Stimulated activated CD4-positive, alpha-beta T cell treated with anti-CD3 and anti-CD28 coated beads, TNF-alpha, amount 100 ng/mL, for 1 hour (primary cell): ENCODE results near the gene TKTL1.
"Not testable (repeated sequence)": the region's sequence is repeated elsewhere in the genome, so short reads cannot be mapped to it uniquely, and the experiment has no call there.

ENCODE experiments used
- DNase-seq, 3 donors: peaks; one replicate each; pipeline ENCODE4 v3.0.0-alpha.2; 2020; ENCODE audit warnings: low read depth in 3 of 3, low spot score in 1 of 3

TKTL1 gene

DNA sequence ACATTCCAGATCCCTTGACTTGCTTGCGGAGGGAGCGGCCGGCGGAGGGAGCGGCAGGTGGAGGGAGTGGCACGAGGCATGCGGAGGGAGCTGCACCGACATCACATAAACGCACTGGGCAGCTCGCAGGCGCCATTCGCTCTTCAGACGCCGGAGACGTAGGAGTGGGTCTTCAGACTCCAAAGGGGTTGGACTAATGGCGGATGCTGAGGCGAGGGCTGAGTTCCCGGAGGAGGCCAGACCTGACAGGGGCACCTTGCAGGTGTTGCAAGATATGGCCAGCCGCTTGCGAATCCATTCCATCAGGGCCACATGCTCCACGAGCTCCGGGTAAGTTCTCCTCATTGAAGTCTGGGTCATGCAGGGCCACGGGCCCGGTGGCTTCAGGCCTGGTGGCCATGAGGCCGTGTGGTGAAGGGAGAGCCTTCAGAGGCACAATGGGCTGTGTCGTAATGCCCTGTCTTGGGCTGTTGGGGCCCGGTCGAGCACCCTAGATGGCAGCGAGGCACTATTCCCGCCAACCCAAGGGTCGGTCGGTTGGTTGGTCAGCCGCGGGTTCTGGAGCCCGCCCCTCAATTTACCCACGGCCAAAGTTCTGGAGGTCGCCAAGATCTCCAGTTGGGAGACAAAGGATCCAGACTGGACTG, at the start of gene TKTL1:
TKTL1 (plus strand) TSS at position 132 of the 647 bp plus-strand sequence; CDS start at position 197, 65 bp downstream.
- no peak for DNase-seq

DNA sequence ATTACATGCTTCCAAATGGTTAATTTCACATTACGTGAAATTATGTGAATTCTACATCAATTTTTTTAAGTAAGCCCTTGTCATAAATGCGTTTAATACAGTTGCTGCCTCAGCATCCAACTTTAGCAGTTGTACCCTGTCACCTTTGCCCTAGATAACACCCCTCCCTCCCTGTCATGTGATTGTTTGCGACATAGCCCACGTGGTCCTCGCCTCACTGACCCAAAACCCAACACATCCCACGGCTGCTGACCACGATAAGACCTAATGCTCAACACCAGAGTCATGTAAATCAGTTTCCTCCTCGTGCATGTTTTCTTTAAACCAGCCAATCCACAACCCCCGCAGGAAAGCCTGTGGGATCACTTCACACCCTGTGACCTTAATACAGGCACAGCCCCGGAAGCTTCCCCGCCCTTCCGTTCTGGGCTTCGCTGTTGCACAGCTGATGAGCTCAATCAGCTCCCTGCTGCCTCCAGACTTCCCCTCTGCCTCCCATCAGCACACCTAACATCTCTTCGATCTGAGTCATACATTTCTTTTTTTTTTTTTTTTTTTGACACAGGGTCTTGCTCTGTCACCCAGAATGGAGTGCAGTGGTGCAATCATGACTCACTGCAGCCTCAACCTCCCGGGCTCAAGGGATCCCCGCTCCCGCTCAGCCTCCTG, 48.1 kb upstream of the TKTL1 start:
- DNase-seq, result not testable (repeated sequence)

GRCh38 chrX:154248076-154248475, 47.5 kb upstream of the TKTL1 start:
- DNase-seq, result not testable (repeated sequence)

- not testable (repeated sequence) for DNase-seq
Measured at GRCh38 chrX:154257282-154257681, 38.3 kb upstream of the TKTL1 start, which contains the start of gene OPN1MW3. TSS of gene OPN1MW3 (plus strand) at chrX:154257582. CDS start at chrX:154257620, 38 bp downstream.

- DNase-seq, result not testable (repeated sequence)
Measured at GRCh38 chrX:154258711-154259110, 36.9 kb upstream of the TKTL1 start.

- DNase-seq, result not testable (repeated sequence)
Measured at GRCh38 chrX:154263072-154263471, 32.5 kb upstream of the TKTL1 start.

- DNase-seq, result not testable (repeated sequence)
Measured at GRCh38 chrX:154269245-154269644, 26.4 kb upstream of the TKTL1 start.

GRCh38 chrX:154284489-154285338, 10.9 kb upstream of the TKTL1 start:
- DNase-seq, result not testable (repeated sequence)

- not testable (repeated sequence) for DNase-seq
Measured at GRCh38 chrX:154286406-154286805, 9.2 kb upstream of the TKTL1 start.

GRCh38 chrX:154294791-154295574, 612 bp upstream of the TKTL1 start, which contains the start of gene TEX28:
TSS of gene TEX28 (minus strand) at chrX:154295124. CDS start at chrX:154292117, 3,007 bp downstream.
- no peak for DNase-seq

DNA sequence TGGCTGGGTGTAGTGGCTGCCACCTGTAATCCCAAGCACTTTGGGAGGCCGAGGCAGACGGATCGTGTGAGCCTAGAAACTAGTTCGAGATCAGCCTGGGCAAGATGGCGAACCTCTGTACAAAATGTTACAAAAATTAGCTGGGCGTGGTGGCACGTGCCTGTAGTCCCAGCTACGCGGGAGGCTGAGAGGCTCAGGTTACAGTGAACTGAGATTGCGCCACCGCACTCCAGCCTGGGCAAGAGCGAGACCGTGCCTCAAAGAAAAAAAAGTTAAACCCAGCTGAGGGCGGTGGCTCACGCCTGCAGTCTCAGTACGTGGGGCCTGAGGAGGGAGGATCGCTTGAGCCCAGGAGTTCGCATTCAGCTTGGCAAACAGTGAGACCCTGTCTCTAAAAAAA, 1.1 kb downstream of the TKTL1 start:
- no peak for DNase-seq

- DNase-seq, result no peak
Measured at GRCh38 chrX:154298312-154298711, 2.7 kb downstream of the TKTL1 start.

- DNase-seq, result no peak
Measured at GRCh38 chrX:154300816-154301215, 5.2 kb downstream of the TKTL1 start.

DNA sequence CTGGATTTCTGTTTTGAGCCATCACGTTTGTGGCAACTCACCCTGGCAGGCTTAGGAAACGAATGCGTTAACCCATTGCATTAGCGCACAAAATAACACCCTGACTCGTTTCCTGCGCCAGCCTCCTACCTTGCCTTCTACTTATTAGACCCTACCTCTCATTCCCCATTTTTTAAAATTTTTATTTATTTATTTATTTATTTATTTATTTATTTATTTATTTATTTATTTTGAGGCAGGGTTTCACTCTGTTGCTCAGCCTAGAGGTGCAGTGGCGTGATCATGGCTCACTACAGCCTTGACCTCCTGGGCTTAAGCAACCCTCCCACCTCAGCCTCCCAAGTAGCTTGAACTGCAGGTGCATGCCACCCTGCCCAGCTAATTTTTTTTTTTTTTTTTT, 7.4 kb downstream of the TKTL1 start:
- not testable (repeated sequence) for DNase-seq

DNA sequence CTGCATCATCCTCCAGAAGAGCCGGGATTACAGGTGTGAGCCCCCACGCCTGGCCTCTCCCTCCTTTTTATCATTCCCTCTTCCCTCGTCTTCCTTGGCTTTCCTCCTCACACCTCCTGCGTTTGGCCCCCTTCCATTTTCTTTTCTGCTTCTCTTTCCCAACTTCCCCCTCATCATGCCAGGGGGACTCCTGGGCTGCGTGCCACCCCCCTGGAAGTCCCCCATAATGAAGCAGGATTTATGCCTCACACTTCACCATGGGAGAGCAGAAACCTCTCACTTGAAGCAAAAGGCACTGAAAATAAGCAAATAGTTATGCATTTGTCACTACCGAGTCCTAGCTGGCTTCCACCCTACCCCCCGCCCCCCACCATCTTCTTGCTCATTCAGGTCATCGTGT, 7.9 kb downstream of the TKTL1 start:
- DNase-seq, result no peak

DNA sequence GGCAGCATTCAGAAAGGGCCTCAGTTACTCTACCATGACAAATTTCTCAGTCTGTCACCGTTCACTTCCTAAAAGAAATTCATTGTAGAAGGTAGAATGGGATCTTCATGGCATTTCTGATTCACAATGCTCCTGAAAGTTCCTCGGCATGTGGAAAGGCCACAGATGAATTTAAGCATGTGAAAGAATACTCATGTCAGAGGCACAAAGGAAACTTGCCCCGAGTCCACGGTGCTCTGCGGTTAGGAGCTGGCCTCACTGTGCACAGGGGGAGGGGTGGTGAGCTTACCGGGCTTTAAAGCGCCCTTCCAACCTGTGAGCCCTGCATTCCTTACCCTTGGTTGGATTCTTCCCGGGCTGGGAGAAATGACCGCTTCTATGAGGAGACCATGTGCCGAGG, 9.3 kb downstream of the TKTL1 start:
- no peak for DNase-seq

GRCh38 chrX:154305541-154306205, 10.1 kb downstream of the TKTL1 start:
- DNase-seq, result no peak

GRCh38 chrX:154307202-154307601, 11.6 kb downstream of the TKTL1 start:
- no peak for DNase-seq

GRCh38 chrX:154308108-154308946, 12.7 kb downstream of the TKTL1 start:
- DNase-seq, result peak; percentile 44 to 65 (median 58)
